GM10248 (cell line): ENCODE measurements around the gene ST6GALNAC3.
"Not testable (repeated sequence)": the region's sequence is repeated elsewhere in the genome, so short reads cannot be mapped to it uniquely, and the experiment has no call there.

Source experiments
- CTCF ChIA-PET: fragments of 300-600 bp; sonication (Branson Sonifier 250); formaldehyde crosslinking; extraction: SDS; loops from one replicate; lab custom pipeline; 2021; ENCODE audit warnings: antibody characterized with exemption; lab: Yijun Ruan, JAX
- POLR2A ChIA-PET: fragments of 350-650 bp; sonication (Branson Sonifier 250); formaldehyde crosslinking; extraction: SDS; loops from one replicate; lab custom pipeline; 2020; ENCODE audit warnings: antibody characterized with exemption; lab: Yijun Ruan, JAX
- DNase-seq: peaks from one replicate; pipeline ENCODE4 v3.0.0; 2012; ENCODE audit errors: extremely low spot score
- CTCF ChIP-seq: IDR thresholded peaks from 2 replicates; pipeline ENCODE4 v1.5.1; 2012; ENCODE audit warnings: mild to moderate bottlenecking, low read depth; ENCODE audit errors: extremely low read depth, missing control alignments, control extremely low read depth

The ST6GALNAC3 gene

GRCh38 chr1:76635784-76636183, 561.2 kb downstream of the ST6GALNAC3 start:
- POLR2A ChIA-PET, result no interaction called here
- DNase-seq, result no peak
- no peak for TF ChIP-seq CTCF
- CTCF ChIA-PET, result interaction anchor here (1.6 kb wide), 1 partner anchor 10 kb away, joined by 3 read pairs; no protein-coding TSS in a partner anchor

- POLR2A ChIA-PET, result no interaction called here
- no peak for TF ChIP-seq CTCF
- no peak for DNase-seq
- CTCF ChIA-PET, result no interaction called here
These were observed 564.6 kb downstream of the ST6GALNAC3 start for GRCh38 chr1:76639181-76639580.

- CTCF ChIA-PET, result no interaction called here
- TF ChIP-seq CTCF, result no peak
- DNase-seq, result no peak
- POLR2A ChIA-PET, result no interaction called here
These were observed 565.5 kb downstream of the ST6GALNAC3 start for GRCh38 chr1:76640092-76640491.

- POLR2A ChIA-PET, result no interaction called here
- DNase-seq, result no peak
- CTCF ChIA-PET, result no interaction called here
- TF ChIP-seq CTCF, result no peak
These were observed 566.2 kb downstream of the ST6GALNAC3 start for GRCh38 chr1:76640723-76641122.

GRCh38 chr1:76644139-76644538, 569.6 kb downstream of the ST6GALNAC3 start:
- ChIA-PET CTCF (no interaction called here), POLR2A (no interaction called here)
- TF ChIP-seq CTCF, result no peak
- DNase-seq, result no peak

GRCh38 chr1:76652860-76653259, 578.3 kb downstream of the ST6GALNAC3 start:
- POLR2A ChIA-PET, DNase-seq, CTCF ChIA-PET: not testable (repeated sequence)

- no peak for TF ChIP-seq CTCF
- DNase-seq, result no peak
- POLR2A ChIA-PET, result no interaction called here
- CTCF ChIA-PET, result no interaction called here
These were observed 583.1 kb downstream of the ST6GALNAC3 start for GRCh38 chr1:76657623-76658022.
